ENCODE measurements around the gene INSIG1.

GRCh38 chr7:155262031-155262430 is 35.6 kb upstream of the INSIG1 start:
- TF ChIP-seq POLR2A (IDR thresholded peaks at IDR 0.05), result no peak
- TF ChIP-seq CTCF (IDR thresholded peaks at IDR 0.05), result no peak

Measured in adrenal gland (tissue), 5 donors.